Activated naive CD4-positive, alpha-beta T cell treated with anti-CD3 and anti-CD28 coated beads, Interleukin-2, amount 10 ng/mL, durations not matched to agents 7 days and 5 days (primary cell): ENCODE results near the gene SORBS2.
"Not testable (repeated sequence)": the region's sequence is repeated elsewhere in the genome, so short reads cannot be mapped to it uniquely, and the experiment has no call there.

ENCODE experiments used
- CTCF ChIA-PET: fragments of 350-600 bp; sonication (Branson Sonifier 250); formaldehyde crosslinking; loops from one replicate; lab custom pipeline; 2021; ENCODE audit warnings: antibody characterized with exemption; lab: Charles Lee
- DNase-seq: peaks from one replicate; pipeline ENCODE4 v3.0.0-alpha.2; 2020
- H3K27ac Mint-ChIP-seq: one replicate; pipeline ENCODE4 v1.8.0; 2021; ENCODE audit warnings: mild to moderate bottlenecking, moderate library complexity, mixed read lengths
- H3K27me3 Mint-ChIP-seq: one replicate; pipeline ENCODE4 v1.8.0; 2021; ENCODE audit warnings: mild to moderate bottlenecking, mixed read lengths
- H3K36me3 Mint-ChIP-seq: one replicate; pipeline ENCODE4 v1.8.0; 2021; ENCODE audit warnings: mixed read lengths
- H3K4me1 Mint-ChIP-seq: one replicate; pipeline ENCODE4 v1.8.0; 2021; ENCODE audit warnings: mixed read lengths
- H3K4me3 Mint-ChIP-seq: one replicate; pipeline ENCODE4 v1.8.0; 2021; ENCODE audit warnings: mild to moderate bottlenecking, moderate library complexity, mixed read lengths
- H3K9me3 Mint-ChIP-seq: one replicate; pipeline ENCODE4 v1.8.0; 2021; ENCODE audit warnings: mixed read lengths

SORBS2 gene

DNA sequence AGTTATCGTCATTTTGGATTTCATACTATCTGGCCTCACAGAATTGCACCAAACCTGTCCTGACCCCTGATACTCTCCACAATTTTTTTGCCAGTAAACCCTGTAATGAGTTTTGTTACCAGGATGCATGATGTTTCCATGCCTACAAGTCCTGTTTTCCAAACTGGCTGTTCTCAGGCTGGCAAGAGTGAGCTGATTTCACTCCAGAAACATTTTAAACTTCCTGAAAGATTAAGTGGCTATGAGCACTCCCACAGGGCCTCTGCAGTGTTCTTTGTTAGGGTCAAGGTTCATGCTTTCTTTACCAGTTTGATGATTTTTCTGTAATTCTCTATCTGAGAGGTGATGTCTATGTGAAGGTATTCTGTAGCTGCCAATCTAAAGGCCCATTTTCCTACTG is 245.0 kb downstream of the SORBS2 start:
- H3K4me3 Mint-ChIP-seq = no peak overlapping the region
- H3K36me3 Mint-ChIP-seq = no peaks in the 10 kb centered on the region
- no peaks in the 10 kb centered on the region for H3K4me1 Mint-ChIP-seq
- CTCF ChIA-PET = interaction anchor here (1.4 kb wide), 1 partner anchor 30 kb away, joined by 3 read pairs; no protein-coding TSS in a partner anchor
- no peak for DNase-seq
- peaks cover 4% of the 10 kb centered on the region for H3K27me3 Mint-ChIP-seq
- no peak overlapping the region for H3K27ac Mint-ChIP-seq
- H3K9me3 Mint-ChIP-seq = no peaks in the 10 kb centered on the region

DNA sequence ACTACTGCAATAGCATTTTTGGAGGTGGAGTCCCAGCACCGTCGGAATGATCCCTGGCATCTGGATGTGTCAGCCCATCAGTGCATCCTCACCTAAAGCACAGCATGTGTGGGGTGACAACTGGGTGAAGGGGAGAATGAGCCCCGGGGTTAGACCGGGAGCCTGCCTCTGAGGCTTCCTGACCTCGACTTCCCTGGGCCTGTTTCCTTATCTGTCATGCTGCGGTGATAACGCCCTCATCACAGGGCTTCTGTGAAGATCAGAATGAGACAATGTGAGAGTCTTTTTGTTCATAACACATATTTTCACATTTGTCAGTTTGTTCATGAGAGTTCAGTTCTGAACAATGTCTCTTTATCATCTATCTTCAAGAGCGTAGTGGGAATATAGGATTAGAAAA is 245.6 kb downstream of the SORBS2 start:
- no peaks in the 10 kb centered on the region for H3K36me3 Mint-ChIP-seq
- H3K4me3 Mint-ChIP-seq = no peak overlapping the region
- H3K9me3 Mint-ChIP-seq = no peaks in the 10 kb centered on the region
- no peaks in the 10 kb centered on the region for H3K4me1 Mint-ChIP-seq
- H3K27me3 Mint-ChIP-seq = peaks cover 4% of the 10 kb centered on the region
- no peak for DNase-seq
- CTCF ChIA-PET = no interaction called here
- no peak overlapping the region for H3K27ac Mint-ChIP-seq

GRCh38 chr4:185565696-185566095 is 246.3 kb downstream of the SORBS2 start:
- CTCF ChIA-PET = no interaction called here
- H3K9me3 Mint-ChIP-seq = no peaks in the 10 kb centered on the region
- peaks cover 4% of the 10 kb centered on the region for H3K27me3 Mint-ChIP-seq
- no peaks in the 10 kb centered on the region for H3K4me1 Mint-ChIP-seq
- H3K27ac Mint-ChIP-seq = no peak overlapping the region
- no peak for DNase-seq
- no peaks in the 10 kb centered on the region for H3K36me3 Mint-ChIP-seq
- H3K4me3 Mint-ChIP-seq = no peak overlapping the region

- no peak overlapping the region for H3K27ac Mint-ChIP-seq
- no peaks in the 10 kb centered on the region for H3K36me3 Mint-ChIP-seq
- no peak overlapping the region for H3K4me3 Mint-ChIP-seq
- CTCF ChIA-PET = no interaction called here
- no peaks in the 10 kb centered on the region for H3K9me3 Mint-ChIP-seq
- no peaks in the 10 kb centered on the region for H3K4me1 Mint-ChIP-seq
- no peaks in the 10 kb centered on the region for H3K27me3 Mint-ChIP-seq
- no peak for DNase-seq
Observed at GRCh38 chr4:185564349-185564748, 247.6 kb downstream of the SORBS2 start.

GRCh38 chr4:185562531-185562930 is 249.5 kb downstream of the SORBS2 start:
- Mint-ChIP-seq H3K4me3 (no peak overlapping the region), H3K27ac (no peak overlapping the region), H3K4me1 (no peaks in the 10 kb centered on the region), H3K27me3 (no peaks in the 10 kb centered on the region), H3K36me3 (no peaks in the 10 kb centered on the region), H3K9me3 (no peaks in the 10 kb centered on the region)
- no peak for DNase-seq
- CTCF ChIA-PET = no interaction called here

DNA sequence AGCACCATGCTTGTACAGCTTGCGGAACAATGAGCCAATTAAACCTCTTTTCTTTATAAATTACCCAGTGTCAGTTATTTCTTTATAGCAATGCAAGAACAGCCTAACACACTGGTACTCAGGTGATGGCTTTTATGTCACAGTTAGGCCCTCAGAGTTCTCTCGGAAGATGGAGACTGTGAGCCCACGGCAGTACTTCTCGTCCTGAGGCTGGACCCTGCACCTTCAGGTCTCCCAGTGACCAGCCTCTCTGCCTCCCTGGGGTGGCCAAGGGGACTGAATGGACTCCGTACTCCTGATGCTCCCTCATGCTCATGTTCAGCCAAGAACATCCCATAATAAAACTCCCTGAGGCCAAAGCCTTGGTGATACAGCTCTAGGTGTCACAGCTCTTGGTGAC is 251.7 kb downstream of the SORBS2 start:
- CTCF ChIA-PET = no interaction called here
- H3K4me3 Mint-ChIP-seq = no peak overlapping the region

GRCh38 chr4:185559915-185560281 is 252.1 kb downstream of the SORBS2 start:
- no peak overlapping the region for H3K27ac Mint-ChIP-seq
- H3K27me3 Mint-ChIP-seq = no peaks in the 10 kb centered on the region
- DNase-seq = no peak
- CTCF ChIA-PET = no interaction called here
- H3K9me3 Mint-ChIP-seq = no peaks in the 10 kb centered on the region
- H3K36me3 Mint-ChIP-seq = no peaks in the 10 kb centered on the region
- H3K4me1 Mint-ChIP-seq = no peaks in the 10 kb centered on the region
- no peak overlapping the region for H3K4me3 Mint-ChIP-seq

More for the DNA sequence above, 251.7 kb downstream of the SORBS2 start:
- Mint-ChIP-seq H3K36me3 (no peaks in the 10 kb centered on the region), H3K9me3 (no peaks in the 10 kb centered on the region), H3K27ac (no peak overlapping the region), H3K4me1 (no peaks in the 10 kb centered on the region), H3K27me3 (no peaks in the 10 kb centered on the region)
- no peak for DNase-seq

DNA sequence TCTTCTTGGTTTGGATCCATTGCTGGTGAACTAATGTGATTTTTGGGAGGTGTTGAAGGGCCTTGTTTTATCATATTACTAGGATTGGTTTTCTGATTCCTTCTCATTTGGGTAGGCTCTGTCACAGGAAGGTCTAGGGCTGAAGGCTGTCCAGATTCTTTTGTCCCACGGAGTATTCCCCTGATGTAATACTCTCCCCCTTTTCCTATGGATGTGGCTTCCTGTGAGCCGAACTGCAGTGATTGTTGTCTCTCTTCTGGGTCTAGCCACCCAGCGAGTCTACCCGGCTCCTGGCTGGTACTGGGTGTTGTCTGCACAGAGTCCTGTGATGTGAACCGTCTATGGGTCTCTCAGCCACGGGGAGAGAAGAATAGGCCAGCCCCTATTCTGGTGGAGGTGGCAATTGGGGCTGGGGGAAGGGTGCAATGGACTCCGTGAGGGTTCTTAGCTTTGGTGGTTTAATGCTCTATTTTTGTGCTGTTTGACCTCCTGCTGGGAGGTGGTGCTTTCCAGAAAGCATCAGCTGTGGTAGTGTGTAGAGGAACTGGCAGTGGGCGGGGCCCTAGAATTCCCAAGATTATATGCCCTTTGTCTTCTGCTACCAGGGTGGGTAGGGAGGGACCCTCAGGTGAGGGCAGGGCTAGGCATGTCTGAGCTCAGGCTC is 252.6 kb downstream of the SORBS2 start:
- H3K27me3 Mint-ChIP-seq, DNase-seq: not testable (repeated sequence)

DNA sequence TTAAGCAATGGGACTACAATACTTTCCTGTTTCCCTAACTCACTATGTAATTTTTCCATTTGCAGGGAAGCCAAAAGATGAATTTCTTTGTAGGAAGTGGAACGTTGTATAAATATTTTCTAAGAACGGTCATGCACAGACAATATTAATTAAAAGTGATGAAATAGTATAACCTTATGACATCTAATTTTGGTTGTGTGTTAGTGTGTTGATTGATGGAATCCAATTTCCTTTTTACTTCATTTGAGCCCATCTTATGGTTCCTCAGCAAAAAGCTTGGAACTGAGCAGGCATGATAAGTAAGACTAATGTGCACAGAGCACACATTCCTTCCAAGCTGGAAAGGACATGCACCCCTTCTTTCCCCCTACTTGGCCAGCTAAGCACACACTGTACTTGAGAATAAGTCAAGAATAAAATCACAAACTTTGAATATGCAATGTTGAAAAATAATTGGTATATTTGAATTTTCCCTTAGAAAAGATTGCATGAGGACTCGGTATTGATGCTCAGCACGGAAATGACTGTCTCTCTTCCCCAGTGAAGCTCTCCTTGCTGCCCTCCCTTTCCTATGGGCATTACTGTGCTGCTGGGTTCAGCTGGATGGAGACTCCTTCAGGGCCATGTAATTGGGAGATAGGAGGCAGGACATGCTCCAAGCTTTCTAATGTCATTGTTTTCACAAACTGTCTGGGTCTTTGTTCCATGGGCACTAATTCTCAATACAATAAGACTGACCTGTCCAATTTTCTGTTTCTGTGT is 257.4 kb downstream of the SORBS2 start:
- H3K4me3 Mint-ChIP-seq = no peak overlapping the region
- CTCF ChIA-PET = no interaction called here
- H3K36me3 Mint-ChIP-seq = no peaks in the 10 kb centered on the region
- H3K27ac Mint-ChIP-seq = no peak overlapping the region
- no peaks in the 10 kb centered on the region for H3K4me1 Mint-ChIP-seq
- peaks cover 22% of the 10 kb centered on the region for H3K27me3 Mint-ChIP-seq
- DNase-seq = no peak
- H3K9me3 Mint-ChIP-seq = no peaks in the 10 kb centered on the region

More for the DNA sequence above, 252.6 kb downstream of the SORBS2 start:
- peak overlapping the region; percentile 35 for H3K27ac Mint-ChIP-seq
- H3K4me3 Mint-ChIP-seq, CTCF ChIA-PET, H3K9me3 Mint-ChIP-seq, H3K36me3 Mint-ChIP-seq, H3K4me1 Mint-ChIP-seq: not testable (repeated sequence)

GRCh38 chr4:185552254-185552653 is 259.7 kb downstream of the SORBS2 start:
- Mint-ChIP-seq H3K36me3 (no peaks in the 10 kb centered on the region), H3K27me3 (peaks cover 23% of the 10 kb centered on the region), H3K27ac (no peak overlapping the region), H3K4me3 (no peak overlapping the region), H3K9me3 (no peaks in the 10 kb centered on the region), H3K4me1 (no peaks in the 10 kb centered on the region)
- CTCF ChIA-PET = interaction anchor here (1.3 kb wide), 1 partner anchor 46 kb away, joined by 5 read pairs; no protein-coding TSS in a partner anchor
- DNase-seq = no peak

- H3K4me1 Mint-ChIP-seq = no peaks in the 10 kb centered on the region
- no peak overlapping the region for H3K4me3 Mint-ChIP-seq
- no peaks in the 10 kb centered on the region for H3K36me3 Mint-ChIP-seq
- H3K27me3 Mint-ChIP-seq = peaks cover 23% of the 10 kb centered on the region
- DNase-seq = no peak
- CTCF ChIA-PET = interaction anchor here (1.3 kb wide), 1 partner anchor 47 kb away, joined by 5 read pairs; no protein-coding TSS in a partner anchor
- no peaks in the 10 kb centered on the region for H3K9me3 Mint-ChIP-seq
- H3K27ac Mint-ChIP-seq = no peak overlapping the region
Observed at GRCh38 chr4:185550933-185551332, 261.1 kb downstream of the SORBS2 start.

DNA sequence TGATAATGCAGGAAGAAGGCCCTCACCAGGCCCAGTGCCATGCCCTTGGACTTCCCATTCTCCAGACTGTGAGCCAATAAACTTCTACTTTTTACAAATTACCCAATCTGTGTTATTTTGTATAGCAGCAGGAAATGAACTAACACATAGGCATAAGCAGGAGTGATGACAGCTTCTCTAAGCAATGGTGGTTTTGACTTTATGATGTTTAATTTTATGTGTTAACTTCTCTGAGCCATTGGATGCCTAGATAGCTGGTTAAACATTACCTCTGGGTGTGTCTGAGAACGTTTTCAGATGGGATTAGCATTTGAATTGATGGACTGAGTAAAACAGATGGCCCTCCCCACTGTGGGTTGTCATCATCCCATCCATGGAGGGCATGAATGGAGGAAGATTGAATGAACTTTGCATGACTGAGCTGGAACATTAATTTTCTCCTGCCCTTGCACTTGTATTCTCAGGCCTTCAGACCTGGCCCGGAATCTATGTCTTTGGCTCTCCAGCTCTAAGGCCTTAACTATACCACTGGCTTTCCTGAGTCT is 262.8 kb downstream of the SORBS2 start:
- CTCF ChIA-PET = no interaction called here
- H3K27me3 Mint-ChIP-seq = peaks cover 23% of the 10 kb centered on the region
- H3K36me3 Mint-ChIP-seq = no peaks in the 10 kb centered on the region
- H3K27ac Mint-ChIP-seq = no peak overlapping the region
- no peaks in the 10 kb centered on the region for H3K9me3 Mint-ChIP-seq
- no peak overlapping the region for H3K4me3 Mint-ChIP-seq
- no peaks in the 10 kb centered on the region for H3K4me1 Mint-ChIP-seq
- DNase-seq = no peak

GRCh38 chr4:185548587-185548986 is 263.4 kb downstream of the SORBS2 start:
- H3K4me1 Mint-ChIP-seq = no peaks in the 10 kb centered on the region
- no peak overlapping the region for H3K27ac Mint-ChIP-seq
- CTCF ChIA-PET = no interaction called here
- no peak for DNase-seq
- H3K4me3 Mint-ChIP-seq = no peak overlapping the region
- H3K9me3 Mint-ChIP-seq = no peaks in the 10 kb centered on the region
- peaks cover 20% of the 10 kb centered on the region for H3K27me3 Mint-ChIP-seq
- H3K36me3 Mint-ChIP-seq = no peaks in the 10 kb centered on the region

DNA sequence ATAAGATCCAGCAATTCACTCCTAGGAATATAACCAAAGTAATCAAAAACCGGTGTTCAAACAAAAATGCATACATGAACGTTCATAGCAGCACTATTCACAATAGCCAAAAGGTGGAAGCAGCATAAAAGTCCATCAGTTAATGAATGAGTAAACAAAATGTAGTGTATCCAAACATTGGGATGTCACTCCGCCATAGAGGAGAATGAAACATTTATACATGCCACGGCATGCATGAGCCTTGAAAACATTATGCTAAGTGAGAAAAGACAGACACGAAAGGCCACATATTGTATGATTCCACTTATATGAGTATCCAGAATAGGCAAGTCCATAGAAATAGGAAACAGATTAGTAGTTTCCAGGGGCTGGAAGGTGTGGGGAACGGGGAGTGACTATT is 265.7 kb downstream of the SORBS2 start:
- Mint-ChIP-seq H3K4me1 (no peaks in the 10 kb centered on the region), H3K27me3 (peaks cover 16% of the 10 kb centered on the region), H3K27ac (no peak overlapping the region), H3K4me3 (no peak overlapping the region), H3K9me3 (no peaks in the 10 kb centered on the region), H3K36me3 (no peaks in the 10 kb centered on the region)
- no peak for DNase-seq
- CTCF ChIA-PET = no interaction called here
